ENCODE data around the gene VTI1B. TPM values are rescaled to one million over a fixed set of nuclear protein-coding genes. Genes with fewer than 3 reads are reported as not detected.
"Not testable (repeated sequence)": the region's sequence is repeated elsewhere in the genome, so short reads cannot be mapped to it uniquely, and the experiment has no call there.

The VTI1B gene
- total RNA-seq, 2 experiments from 2014 or later = 69.9 to 74.6 TPM

DNA sequence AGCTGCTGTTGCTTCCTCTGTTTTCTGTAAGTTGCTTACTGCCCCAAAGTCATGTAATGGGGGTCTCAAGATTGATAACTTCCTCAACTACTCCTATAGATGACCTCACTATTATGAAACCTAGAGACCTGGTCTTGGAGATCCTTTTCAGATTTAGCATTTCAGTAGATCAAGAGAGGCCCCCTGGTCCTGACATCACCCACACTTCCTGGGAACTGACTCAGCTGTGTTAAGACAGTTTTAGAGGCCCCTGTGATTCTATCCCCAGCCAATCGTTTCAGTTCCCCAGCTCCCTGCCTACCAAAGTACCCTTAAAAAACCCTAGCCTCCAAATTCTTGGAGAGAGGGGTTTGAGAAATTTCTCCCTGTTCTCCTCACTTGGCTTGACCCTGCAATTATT, 63.9 kb downstream of the VTI1B start:
- no peak overlapping the region for H3K4me3 Mint-ChIP-seq
- H3K9me3 Mint-ChIP-seq = no peaks in the 10 kb centered on the region
- peaks cover 3% of the 10 kb centered on the region for H3K4me1 Mint-ChIP-seq
- H3K36me3 Mint-ChIP-seq = no peaks in the 10 kb centered on the region
- H3K27me3 Mint-ChIP-seq = peaks cover 16% of the 10 kb centered on the region
- POLR2A ChIA-PET = no interaction called here
- DNase-seq = no peak
- ATAC-seq (ENCODE audit: low read depth) = no peak
- H3K27ac Mint-ChIP-seq = no peak overlapping the region

DNA sequence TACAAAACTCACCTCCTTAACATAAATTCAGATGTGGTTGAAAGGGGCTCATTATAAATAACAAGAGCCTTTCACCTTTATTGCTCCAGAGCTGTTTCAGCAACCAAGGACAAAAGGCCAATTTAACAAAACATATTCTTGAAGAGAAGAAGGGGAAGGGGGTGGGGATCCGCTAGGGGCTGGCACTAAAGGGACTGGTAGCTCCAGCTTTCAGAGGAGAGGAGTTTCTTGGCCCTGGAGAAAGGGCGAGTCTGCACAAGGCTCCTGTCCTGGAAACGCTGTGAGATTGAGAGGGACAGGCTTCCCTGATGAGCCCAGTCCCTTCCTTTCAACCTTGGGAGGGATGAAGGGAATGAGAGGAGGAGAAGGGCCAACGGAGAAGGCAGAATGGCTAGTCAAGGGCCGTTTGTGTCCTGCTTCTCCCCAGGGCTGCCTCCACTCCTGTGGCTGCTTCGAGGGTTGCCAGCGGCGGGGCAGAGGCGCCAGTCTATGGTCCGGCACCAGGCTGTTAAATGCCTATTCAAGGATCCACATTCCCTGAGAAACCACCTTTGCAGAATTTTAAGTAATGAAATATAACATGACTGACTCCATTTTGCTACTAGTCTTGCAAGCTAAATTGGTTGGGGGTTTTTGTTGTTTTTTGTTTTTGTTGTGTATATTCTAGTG, 64.7 kb downstream of the VTI1B start:
- DNase-seq (no peak), ATAC-seq (ENCODE audit: low read depth) (no peak)
- Mint-ChIP-seq H3K9me3 (no peaks in the 10 kb centered on the region), H3K27me3 (peaks cover 12% of the 10 kb centered on the region), H3K36me3 (no peaks in the 10 kb centered on the region), H3K4me1 (peaks cover 3% of the 10 kb centered on the region), H3K4me3 (no peak overlapping the region), H3K27ac (no peak overlapping the region)
- POLR2A ChIA-PET = no interaction called here

DNA sequence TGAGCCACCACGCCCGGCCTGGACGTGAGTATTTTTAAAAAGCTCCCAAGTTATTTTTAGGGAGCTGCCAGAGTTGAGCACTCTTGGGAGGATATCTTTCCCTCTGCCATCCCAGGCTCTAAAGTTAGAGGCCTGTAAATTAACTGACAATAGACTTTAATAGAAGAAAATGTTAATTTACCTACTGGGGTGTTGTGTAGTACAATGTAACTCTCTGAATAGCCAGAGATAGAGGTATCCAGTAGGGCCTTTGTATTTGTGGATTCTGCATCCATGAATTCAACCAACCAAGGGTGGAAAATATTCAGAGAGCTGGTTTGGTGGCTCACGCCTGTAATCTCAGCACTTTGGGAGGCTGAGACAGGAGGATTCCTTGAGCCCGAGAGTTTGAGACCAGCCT, 66.8 kb downstream of the VTI1B start:
- no peak for ATAC-seq (ENCODE audit: low read depth)
- POLR2A ChIA-PET = no interaction called here
- Mint-ChIP-seq H3K27ac (no peak overlapping the region), H3K36me3 (no peaks in the 10 kb centered on the region), H3K4me3 (no peak overlapping the region), H3K9me3 (no peaks in the 10 kb centered on the region), H3K27me3 (peaks cover 7% of the 10 kb centered on the region), H3K4me1 (peaks cover 3% of the 10 kb centered on the region)
- DNase-seq = no peak

DNA sequence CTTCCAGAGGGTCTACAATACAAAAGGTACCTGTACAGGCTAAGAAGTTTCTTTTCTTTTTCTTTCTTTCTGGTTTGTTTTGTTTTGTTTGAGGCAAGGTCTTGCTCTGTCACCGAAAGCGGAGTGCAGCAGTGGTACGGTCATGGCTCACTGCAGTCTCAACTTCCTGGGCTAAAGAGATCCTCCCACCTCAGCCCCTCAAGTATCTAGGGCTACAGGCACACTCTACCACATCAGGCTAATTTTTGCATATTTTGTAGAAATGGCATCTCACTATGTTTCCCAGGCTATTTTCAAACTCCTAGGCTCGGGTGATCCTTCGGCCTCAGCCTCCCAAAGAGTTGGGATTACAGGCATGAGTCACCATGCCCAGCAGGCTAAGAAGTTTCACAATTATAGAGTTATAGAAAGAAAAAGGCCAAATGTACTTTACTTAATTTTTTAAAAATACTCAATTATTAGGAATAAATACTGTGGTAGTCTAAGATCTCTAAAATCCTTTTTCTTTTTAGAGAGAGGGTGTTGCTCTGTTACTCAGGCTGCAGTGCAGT, 71.4 kb downstream of the VTI1B start:
- DNase-seq (no peak), ATAC-seq (ENCODE audit: low read depth) (no peak)
- H3K9me3 Mint-ChIP-seq = peaks cover 1% of the 10 kb centered on the region
- H3K27me3 Mint-ChIP-seq = peaks cover 3% of the 10 kb centered on the region
- POLR2A ChIA-PET = no interaction called here
- no peaks in the 10 kb centered on the region for H3K36me3 Mint-ChIP-seq
- H3K27ac Mint-ChIP-seq = no peak overlapping the region
- peaks cover 20% of the 10 kb centered on the region for H3K4me1 Mint-ChIP-seq
- H3K4me3 Mint-ChIP-seq = no peak overlapping the region

DNA sequence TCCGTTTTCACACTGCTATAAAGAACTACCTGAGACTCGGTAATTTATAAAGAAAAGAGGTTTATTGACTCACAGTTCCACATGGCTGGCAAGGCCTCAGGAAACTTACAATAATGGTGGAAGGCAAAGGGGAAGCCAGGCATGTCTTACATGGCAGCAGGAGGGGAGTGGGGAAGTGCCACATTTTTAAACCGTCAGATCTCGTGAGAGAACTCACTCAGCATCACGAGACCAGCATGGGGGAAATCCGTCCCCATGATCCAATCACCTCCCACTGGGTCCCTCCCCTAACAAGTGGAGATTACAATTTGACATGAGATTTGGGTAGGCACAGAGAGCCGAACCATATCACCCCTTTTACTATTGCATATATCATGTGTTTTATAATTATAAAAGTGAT, 72.4 kb downstream of the VTI1B start:
- no peak overlapping the region for H3K27ac Mint-ChIP-seq
- peaks cover 21% of the 10 kb centered on the region for H3K4me1 Mint-ChIP-seq
- POLR2A ChIA-PET = no interaction called here
- H3K4me3 Mint-ChIP-seq = no peak overlapping the region
- H3K27me3 Mint-ChIP-seq = peaks cover 3% of the 10 kb centered on the region
- no peak for DNase-seq
- peaks cover 1% of the 10 kb centered on the region for H3K36me3 Mint-ChIP-seq
- peaks cover 1% of the 10 kb centered on the region for H3K9me3 Mint-ChIP-seq
- ATAC-seq (ENCODE audit: low read depth) = no peak

DNA sequence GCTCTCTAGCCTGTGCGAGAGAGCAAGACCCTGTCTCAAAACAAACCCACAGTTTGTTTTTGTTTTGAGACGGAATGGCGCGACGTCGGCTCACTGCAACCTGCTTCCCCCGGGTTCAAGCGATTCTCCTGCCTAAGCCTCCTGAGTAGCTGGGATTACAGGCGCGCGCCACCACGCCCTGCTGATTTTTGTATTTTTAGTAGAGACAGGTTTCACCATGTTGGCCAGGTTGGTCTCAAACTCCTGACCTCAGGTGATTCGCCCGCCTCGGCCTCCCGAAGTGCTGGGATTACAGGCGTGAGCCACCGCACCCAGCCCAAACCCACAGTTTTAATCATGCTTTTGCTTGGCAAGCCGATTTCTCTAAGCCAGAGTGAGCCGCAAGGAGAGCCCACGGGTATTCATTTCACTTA, 73.9 kb downstream of the VTI1B start:
- H3K27ac Mint-ChIP-seq = peak overlapping the region; percentile 94
- ATAC-seq (ENCODE audit: low read depth); H3K27me3 Mint-ChIP-seq; H3K36me3 Mint-ChIP-seq; DNase-seq; H3K9me3 Mint-ChIP-seq: not testable (repeated sequence)
- peaks cover 25% of the 10 kb centered on the region for H3K4me1 Mint-ChIP-seq
- POLR2A ChIA-PET = interaction anchor here (0.5 to 1.9 kb wide), 13 partner anchors 9 to 1215 kb away, joined by 3 to 7 read pairs (median 4); partner anchors contain the start of gene ARG2
- peak overlapping the region; percentile 94 for H3K4me3 Mint-ChIP-seq

DNA sequence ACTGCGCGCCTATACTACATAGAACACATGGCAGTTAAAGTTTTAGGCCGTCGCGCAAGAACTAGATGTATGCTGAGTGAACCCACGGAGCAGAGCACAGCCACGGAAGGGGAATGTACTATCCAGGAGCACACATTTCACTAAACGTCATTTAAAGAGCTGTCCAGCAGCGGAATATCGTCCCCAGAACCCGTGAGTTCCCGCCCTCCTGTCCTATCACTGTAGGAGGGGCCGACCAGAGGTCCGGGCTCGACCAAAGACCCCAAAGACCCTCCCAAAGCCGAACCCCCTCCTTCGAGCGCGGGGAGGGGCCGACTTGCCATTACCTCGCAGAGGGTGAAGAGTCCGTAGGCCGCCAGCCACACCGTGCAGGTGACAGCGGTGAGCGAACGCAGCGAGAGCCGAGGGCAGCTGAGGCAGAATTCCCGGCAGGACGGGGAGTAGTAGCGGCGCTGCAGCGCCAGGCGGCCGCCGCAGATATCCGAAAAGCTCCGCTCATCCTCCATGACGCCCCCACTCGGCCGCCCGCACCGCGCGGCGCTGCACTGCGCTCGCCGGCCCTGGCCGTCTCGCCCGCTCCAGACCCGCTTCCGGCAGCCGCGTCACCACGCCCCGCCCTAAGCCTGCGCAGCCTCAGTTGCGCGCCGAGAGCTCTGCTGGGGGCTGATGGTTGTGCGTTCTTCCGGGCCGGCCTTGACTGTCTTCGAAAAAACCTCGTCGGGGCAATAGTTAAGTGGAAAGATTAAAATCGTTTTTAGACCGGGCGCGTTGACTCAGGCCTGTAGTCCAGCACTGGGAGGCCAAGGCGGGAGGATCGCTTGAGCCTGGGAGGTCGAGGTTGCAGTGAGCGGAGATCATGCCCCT, 74.5 kb downstream of the VTI1B start, which contains the start of gene PIGH:
PIGH (minus strand) TSS at position 571 of the 864 bp plus-strand sequence; CDS start at position 506, 65 bp downstream.
- Mint-ChIP-seq H3K27me3 (no peaks in the 10 kb centered on the region), H3K4me1 (peaks cover 25% of the 10 kb centered on the region), H3K4me3 (peak within 1 kb of the TSS; percentile 94), H3K36me3 (peaks cover 1% of the 10 kb centered on the region), H3K9me3 (peaks cover 1% of the 10 kb centered on the region), H3K27ac (peak within 1 kb of the TSS; percentile 94)
- DNase-seq (peak; percentile 98), ATAC-seq (ENCODE audit: low read depth) (peak; percentile 99)
- POLR2A ChIA-PET = interaction anchor here (0.5 to 1.9 kb wide), 14 partner anchors 8 to 1216 kb away, joined by 3 to 7 read pairs (median 4); partner anchors contain the start of gene ARG2

Other genes starting within 250 kb of the VTI1B start
- 10 to 100 TPM; 20.0 to 20.9 TPM for gene TMEM229B, start 185.9 kb downstream of the VTI1B start, total RNA-seq
- gene PLEKHH1, start 141.3 kb downstream of the VTI1B start, total RNA-seq = 1 to 10 TPM in 1 of 2 experiments, under 1 TPM in 1; 0.68 to 1.0 TPM
- gene PIGH, start 74.4 kb downstream of the VTI1B start, total RNA-seq = 10 to 100 TPM; 22.9 to 24.9 TPM
- gene ARG2, start 54.7 kb downstream of the VTI1B start, total RNA-seq = 1 to 10 TPM; 1.3 to 2.6 TPM
- 10 to 100 TPM; 54.9 to 55.5 TPM for gene RDH11, start 21.1 kb upstream of the VTI1B start, total RNA-seq
- not detected for gene RDH12, start 27.3 kb upstream of the VTI1B start, total RNA-seq
- 10 to 100 TPM; 28.2 to 30.1 TPM for gene ZFYVE26, start 142.0 kb upstream of the VTI1B start, total RNA-seq
- gene RAD51B, start 145.1 kb upstream of the VTI1B start, total RNA-seq = 10 to 100 TPM; 43.6 to 50.7 TPM